HG02981 (cell line): ENCODE measurements around the gene ARHGAP29.

ENCODE experiments used
- ATAC-seq: cut with Tn5 transposase; IDR thresholded peaks from one replicate; pipeline ENCODE4 v1.9.1; 2021; ENCODE audit warnings: mild to moderate bottlenecking, moderate library complexity; ENCODE audit not compliant: unreplicated experiment

The ARHGAP29 gene, protein sequence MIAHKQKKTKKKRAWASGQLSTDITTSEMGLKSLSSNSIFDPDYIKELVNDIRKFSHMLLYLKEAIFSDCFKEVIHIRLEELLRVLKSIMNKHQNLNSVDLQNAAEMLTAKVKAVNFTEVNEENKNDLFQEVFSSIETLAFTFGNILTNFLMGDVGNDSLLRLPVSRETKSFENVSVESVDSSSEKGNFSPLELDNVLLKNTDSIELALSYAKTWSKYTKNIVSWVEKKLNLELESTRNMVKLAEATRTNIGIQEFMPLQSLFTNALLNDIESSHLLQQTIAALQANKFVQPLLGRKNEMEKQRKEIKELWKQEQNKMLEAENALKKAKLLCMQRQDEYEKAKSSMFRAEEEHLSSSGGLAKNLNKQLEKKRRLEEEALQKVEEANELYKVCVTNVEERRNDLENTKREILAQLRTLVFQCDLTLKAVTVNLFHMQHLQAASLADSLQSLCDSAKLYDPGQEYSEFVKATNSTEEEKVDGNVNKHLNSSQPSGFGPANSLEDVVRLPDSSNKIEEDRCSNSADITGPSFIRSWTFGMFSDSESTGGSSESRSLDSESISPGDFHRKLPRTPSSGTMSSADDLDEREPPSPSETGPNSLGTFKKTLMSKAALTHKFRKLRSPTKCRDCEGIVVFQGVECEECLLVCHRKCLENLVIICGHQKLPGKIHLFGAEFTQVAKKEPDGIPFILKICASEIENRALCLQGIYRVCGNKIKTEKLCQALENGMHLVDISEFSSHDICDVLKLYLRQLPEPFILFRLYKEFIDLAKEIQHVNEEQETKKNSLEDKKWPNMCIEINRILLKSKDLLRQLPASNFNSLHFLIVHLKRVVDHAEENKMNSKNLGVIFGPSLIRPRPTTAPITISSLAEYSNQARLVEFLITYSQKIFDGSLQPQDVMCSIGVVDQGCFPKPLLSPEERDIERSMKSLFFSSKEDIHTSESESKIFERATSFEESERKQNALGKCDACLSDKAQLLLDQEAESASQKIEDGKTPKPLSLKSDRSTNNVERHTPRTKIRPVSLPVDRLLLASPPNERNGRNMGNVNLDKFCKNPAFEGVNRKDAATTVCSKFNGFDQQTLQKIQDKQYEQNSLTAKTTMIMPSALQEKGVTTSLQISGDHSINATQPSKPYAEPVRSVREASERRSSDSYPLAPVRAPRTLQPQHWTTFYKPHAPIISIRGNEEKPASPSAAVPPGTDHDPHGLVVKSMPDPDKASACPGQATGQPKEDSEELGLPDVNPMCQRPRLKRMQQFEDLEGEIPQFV

DNA sequence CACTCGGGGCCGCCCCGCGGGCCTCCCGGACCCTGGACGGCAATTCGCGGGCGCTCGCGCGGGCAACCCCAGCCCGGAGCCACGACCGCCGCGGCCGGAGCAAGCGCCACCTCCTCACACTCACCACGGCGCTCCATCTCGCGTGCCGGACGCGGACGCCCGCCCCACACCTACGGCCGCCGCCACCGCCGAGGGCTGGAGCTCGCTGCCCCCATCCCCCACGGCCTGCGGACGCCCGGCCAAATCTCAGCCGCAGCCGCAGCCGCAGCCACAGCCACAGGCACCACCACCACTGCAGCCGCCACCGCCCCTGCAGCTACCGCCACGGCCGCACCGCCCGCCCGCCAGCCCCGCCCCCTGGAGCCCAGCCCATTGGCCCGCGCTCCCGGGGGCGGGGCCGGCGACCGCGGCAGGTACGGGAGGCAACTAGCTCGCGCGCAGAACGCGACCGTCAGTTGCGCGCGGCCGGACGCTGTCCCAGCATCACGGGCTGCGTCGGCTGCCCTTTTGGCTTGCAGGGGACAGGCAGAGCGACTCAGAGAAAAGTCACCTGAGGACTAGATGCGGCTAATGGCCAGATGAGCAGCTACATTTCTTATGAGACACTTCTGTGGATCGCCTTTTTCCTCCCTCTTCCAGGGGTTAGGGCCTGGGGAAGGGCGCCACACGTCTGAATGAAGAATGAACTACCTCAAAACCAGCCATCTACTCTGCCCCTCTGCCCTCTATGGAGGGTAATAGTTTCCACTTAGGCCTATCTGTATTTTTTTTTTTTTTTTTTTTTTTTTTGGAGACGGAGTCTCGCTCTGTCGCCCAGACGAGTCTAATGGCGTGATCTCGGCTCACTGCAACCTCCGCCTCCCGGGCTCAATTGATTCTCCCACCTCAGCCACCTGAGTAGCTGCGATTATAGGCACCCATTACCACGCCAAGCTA lies at the start of gene ARHGAP29:
Gene ARHGAP29 (minus strand): TSS at position 294 of the 936 bp plus-strand sequence. CDS start 5,973 bp downstream, outside the sequence.
- ATAC-seq = peak; percentile 73

DNA sequence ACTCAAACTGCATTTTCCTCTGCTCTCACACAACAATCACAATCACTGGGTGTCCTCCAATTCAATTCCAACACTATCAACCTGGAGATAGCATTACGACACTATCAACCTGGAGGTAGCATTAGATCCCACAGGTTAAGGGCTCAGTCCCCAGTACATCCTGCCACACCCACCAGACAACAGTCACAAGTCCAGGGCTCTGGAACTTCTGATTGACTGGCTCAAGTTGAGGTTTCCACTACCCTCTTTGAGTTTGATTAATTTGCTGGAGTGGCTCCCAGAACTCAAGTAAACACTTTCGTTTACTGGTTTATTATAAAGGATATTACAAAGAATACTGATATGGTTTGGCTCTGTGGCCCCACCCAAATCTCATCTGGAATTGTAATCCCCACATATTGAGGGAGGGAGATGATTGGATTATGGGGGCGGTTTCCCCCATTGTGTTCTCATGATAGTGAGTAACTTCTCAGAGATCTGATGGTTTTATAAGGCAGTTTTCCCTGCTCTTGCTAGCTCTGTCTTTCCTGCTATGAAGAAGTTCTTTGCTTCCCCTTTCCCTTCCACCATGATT lies 49.6 kb upstream of the ARHGAP29 start:
- no peak for ATAC-seq

DNA sequence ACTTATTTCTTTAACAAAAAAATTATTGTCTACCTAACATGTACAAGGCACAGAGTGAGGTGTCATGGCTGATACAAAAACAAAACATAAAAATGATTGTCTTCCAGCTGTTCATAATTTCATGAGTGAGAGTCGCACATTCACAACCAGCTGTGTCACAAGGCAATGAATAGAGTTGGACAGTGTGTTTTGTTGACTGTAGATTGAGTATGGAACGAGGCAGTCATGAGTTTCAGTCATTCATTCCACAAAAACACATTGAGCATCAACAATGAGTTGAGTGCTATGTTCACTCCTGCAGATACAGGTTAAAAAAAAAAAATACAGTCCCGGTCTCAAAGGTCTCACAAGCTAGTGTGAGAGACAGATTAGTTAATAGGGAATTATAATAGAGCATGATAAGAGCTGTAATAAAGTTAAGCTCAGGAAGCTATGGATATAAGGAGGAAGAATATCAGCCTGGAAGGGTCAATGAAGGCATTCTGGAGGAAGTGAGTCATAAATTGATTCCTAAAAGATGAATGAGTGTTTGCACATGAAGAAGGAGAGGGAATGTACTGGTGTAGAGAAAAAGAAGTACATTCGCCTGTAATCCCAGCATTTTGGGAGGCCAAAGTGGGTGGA lies 47.8 kb upstream of the ARHGAP29 start:
- ATAC-seq = no peak

DNA sequence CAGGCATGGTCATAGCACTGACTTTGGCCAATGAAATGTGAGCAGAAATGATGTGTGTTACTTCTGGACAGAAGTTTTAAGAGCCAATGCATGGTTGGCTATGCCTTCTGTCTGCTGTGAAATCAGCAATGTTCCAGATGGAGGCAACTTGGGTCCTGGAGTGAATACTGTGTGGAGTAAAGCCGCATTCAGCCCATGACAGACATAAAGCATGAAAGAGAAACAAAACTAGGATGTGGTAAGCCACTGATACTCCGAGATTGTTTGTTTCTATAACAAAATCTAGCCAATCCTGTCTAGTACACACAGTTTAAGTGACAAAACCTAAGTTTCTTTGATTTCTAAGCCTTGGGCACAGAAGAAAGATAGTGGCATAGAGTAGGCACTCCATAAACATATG lies 47.1 kb upstream of the ARHGAP29 start:
- no peak for ATAC-seq

DNA sequence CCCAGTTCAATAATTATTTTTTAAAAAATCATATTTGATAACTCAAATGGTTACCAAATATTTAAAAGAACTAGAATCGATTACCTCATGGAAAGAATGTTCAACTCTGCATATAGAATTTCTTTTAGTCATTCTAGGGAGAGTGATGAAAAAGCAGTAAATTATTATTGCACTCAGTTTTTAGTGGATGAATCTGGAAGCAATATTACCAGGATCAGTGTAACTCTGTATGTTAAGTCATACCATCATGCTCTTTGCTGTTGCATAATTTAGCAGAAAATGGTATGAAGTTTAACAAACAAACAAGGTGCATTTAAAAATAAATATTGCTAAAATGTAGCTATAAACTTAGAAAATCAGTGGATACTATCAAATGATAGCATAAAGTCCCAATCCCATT lies 46.1 kb upstream of the ARHGAP29 start:
- no peak for ATAC-seq

DNA sequence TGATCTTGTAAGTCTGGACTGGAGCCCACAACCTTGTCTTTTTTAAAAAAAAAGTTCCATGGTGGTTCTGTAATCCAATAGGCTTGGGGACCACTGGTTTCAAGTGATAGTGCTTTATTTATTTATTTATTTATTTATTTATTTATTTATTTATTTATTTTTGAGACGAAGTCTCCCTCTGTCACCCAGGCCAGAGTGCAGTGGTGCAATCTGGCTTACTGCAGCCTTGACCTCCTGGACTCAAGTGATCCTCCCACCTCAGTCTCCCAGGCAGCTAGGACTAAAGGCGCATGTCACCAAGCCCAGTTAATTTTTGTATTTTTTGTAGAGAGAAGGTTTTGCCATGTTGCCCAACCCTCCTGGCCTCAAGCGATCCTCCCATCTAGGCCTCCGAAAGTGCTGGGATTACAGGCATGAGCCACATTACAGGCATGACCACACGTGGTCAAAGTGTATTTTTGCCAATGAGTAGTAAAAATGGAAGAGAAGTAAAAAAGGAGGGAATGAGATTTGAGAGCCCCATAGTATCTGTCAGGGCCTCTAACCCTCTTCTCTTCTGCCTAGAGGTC lies 44.8 kb upstream of the ARHGAP29 start:
- ATAC-seq = no peak

DNA sequence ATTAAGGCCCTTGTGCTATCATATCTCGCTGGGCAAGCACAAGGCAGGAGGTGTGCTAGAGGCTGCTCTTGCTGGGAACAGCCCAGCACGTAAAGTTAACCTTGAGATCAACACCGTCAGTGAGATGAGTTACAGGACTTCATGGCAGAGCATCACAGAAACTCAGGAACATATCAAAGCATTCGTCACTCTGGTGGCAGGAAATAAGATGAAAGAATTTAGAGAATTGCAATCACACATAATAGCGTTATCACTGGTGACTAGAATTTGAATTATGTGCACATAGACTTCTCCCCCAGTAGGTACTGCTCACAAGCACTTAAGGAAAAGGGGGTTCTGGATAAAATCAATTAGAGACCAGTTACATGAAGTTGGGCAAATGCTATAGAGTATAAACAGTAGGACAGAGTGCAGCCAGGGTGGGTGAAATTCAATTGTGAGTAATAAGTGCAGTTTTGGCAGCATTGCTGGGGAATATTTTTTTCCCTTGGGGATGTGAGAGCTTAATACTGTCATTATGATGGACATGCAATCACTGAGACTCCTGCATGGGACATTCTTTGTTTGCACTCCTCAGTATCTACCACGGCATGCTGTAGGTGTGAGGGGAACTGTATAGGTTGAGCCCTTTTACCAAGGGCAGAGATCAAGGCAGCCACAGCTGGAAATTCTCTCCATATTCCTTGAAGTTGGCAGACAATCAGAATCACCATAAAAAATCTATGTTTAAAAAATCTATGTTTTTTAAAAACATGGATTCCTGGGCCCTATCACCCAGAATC lies 44.2 kb upstream of the ARHGAP29 start:
- ATAC-seq = no peak

DNA sequence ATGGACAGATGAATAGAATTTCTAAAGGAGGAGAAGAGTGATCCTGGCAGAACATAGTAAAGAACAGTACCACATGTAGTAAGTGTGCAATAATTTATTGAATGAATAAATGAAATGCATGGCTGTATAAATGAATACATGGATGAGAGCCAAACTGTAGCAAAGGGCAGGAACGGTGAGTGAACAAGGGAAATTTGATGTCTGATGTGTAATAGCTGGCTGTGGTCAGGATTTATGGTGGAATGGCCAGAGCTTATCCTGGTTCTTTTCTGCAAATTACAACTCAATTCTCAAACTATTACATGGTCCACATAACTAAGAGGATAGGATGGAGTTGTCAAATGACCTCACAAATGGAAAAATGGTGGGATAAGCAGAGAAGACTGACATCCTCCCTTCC lies 43.2 kb upstream of the ARHGAP29 start:
- no peak for ATAC-seq

DNA sequence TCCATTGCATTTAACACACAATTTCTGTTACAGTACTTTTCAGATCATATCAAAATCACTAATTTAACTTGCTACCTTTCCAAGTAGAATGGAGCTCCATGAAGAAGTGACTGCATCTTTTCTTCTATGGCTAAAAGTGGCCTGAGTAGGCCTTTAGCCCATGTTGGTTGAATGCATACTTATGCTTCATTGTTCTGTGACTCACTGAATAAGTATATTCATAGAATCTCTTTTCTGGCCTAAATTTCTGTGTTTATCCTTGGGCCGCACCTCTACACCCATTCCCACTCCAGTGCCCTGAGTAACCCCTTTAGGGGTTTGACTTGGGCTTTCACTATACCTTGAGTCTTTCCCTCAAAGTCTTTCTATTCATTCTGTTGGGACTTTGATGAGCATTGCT lies 42.1 kb upstream of the ARHGAP29 start:
- no peak for ATAC-seq

DNA sequence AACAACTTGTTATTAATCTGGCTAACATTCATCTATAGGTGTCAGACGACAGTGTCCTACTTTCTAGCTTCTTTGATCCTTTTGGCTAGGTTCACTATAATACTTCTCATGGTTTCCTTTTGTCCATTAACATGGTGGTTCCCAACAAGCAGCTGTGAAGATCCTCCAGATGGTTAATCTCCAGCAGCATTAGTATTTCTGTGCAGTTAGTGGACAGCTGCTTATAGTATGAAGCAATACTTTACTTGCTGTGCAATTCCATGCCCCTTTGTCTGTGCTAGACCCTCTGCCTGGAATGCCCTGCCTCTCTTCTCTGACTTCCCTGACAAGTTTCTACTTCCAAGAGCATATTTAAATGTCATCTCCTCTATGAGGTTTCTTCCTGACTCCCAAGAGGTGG lies 41.7 kb upstream of the ARHGAP29 start:
- ATAC-seq = no peak

DNA sequence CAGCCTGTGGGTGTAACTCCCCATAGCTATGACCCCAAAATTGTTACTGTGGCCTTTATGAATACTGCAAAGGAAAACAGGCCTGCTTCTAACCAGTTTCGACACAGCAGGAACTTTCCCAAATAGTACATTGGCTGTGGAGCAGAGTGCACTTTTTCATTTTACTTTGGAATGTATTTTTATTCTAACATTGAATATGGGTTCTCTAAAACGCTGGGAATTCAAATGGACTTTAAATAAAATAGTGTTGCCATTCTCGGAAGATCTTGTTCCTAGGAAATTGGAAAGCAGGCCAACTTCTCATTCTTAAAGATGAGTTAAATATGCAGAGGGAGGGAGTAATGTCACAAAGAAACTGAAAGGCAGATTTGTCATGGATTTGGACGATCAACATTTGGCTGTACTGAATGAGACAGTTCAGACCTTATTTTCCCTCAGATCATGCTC lies 39.6 kb upstream of the ARHGAP29 start:
- ATAC-seq = no peak

DNA sequence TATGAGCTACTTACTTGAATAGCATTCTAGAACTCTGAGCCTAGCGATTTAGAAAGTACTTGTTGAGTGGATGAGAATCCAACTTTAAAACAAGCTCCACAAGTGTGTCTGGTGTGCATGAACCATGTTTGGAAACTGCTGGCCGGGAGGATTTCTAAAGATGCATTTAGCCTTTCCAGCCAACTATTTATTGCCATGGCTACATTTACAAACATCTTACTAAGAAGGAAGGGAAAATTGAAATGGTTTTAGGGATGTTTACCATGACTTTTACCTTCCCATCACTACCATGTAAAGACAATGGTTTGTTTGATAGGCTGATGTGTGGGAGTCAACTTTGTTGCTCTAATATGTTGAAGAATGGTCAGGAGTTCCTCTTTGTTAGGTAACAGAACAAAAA lies 37.7 kb upstream of the ARHGAP29 start:
- no peak for ATAC-seq

DNA sequence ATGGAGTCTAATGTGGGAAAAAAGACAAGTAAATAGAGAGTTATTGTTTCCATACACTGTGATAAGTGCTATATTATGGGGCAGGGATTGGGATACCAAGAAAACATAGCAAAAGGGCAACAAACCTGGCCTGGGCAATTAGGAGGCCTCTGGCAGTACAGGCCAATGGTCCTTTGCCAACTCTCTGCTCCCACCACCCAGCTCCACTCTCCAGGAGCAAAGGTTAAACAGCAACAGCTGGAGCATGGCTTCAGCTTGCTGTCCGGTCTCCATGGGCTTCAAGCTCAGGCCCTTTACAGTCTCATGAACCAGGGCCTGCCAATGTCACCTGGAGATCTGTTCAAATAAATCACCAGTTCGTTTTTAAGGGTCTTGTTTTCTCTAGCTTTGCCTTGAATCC lies 37.2 kb upstream of the ARHGAP29 start:
- ATAC-seq = no peak

DNA sequence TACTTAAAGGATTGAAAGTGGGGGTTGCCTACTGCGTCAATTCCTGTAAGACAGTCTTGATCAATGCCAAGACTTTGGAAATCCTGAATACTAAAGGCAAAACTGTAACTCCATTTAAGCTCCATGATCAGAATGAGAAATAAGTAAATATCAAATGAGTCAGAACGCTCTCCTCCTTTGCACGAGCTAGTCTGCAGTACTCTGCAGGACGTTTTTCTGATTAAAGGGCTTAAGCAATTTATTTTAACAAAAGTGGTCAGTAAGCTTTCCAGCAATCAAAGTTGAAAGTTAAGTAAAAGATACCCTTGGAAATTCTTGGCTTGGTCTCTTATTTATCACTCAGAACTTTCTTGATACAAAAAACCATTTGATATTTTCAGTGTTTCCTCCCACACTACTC lies 35.7 kb upstream of the ARHGAP29 start:
- ATAC-seq = no peak

DNA sequence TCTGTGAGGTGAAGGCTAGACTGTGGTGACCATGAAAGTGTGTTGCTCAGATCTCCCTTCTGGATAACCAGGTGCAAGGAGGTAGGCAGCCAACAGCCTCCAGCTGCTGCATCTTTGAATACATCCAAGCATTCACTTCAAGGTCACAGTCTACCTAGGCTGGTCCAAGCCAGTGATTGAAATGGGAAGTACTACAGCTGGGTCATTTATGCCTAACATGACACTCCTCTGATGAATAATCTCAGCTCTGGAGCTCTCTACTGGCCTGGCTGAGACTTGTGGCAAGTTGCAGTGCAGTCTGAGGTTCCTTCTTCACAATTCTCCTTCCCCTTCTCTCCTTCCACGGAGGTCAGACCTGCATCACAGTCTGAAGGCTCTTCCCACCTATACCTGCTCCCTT lies 35.0 kb upstream of the ARHGAP29 start:
- no peak for ATAC-seq

DNA sequence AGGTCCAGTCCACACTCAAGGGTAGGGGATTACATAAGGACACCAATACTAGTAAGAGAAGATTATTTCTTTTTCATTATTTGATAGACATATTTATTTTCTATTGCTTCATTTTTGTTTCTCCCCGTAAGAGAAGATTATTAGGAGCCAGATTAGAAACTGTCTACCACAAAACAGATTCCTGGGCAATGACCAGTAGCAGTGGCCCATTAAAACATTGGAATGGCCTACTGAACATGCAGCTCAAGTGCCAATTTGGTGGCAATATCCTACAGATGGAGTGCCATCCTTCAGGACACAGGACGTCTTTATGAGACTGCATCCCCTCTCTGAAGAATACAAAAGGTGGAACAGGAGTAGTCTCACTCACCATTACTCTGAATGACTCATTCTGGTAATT lies 34.0 kb upstream of the ARHGAP29 start:
- ATAC-seq = no peak

DNA sequence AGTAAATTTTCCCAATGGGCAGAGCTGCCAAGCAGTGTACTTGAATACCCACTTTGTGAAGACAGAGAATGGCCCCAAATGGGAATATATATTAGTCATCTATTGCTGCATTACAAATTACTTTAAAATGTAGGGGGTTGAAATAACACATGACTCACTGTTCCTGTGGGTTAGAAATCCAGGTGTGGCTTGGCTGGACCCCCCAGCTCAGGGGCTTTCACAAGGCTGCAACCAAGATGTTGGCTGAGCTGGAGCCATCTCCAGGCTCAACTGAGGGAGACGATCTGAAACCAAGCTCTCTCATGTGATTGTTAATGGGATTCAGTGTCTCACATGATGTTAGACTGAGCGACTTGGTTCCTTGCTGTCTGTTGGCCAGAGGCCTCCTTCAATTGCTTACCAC lies 33.4 kb upstream of the ARHGAP29 start:
- no peak for ATAC-seq

DNA sequence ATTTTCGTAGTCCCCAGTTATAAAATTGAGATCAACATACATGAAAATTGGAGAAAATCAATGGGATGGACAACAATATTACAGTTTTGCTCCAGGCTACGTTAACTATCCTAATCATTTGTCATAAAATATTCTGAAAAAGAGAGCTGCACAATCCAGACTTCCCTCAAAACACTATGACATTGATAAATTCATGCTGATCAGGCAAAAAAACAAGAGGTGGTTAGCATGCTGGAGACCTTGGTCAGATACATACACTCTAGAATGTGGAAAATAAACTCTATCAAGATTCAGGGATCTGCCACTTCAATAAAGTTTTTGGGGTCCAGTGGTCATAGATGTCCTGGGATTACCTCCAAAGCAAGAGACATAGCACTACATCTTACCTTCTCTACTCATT lies 32.5 kb upstream of the ARHGAP29 start:
- ATAC-seq = no peak
